ENCODE measurements around the gene ENTHD1.
"Not testable (repeated sequence)": the region's sequence is repeated elsewhere in the genome, so short reads cannot be mapped to it uniquely, and the experiment has no call there.

The ENTHD1 gene

GRCh38 chr22:39906207-39906606 is 12.6 kb upstream of the ENTHD1 start:
- Histone ChIP-seq H3K27me3 (ENCODE audit: control insufficient read depth, insufficient read depth, low read length) (no peaks in the 10 kb centered on the region), H3K4me3 (ENCODE audit: low read length) (no peak overlapping the region), H3K9ac (ENCODE audit: low read length) (no peak overlapping the region), H3K36me3 (ENCODE audit: control insufficient read depth, insufficient read depth, low read length) (no peaks in the 10 kb centered on the region), H3K4me1 (ENCODE audit: control insufficient read depth, insufficient read depth, low read length) (no peaks in the 10 kb centered on the region), H3K9me3 (ENCODE audit: control insufficient read depth, low read length) (no peaks in the 10 kb centered on the region)

- H3K27me3 ChIP-seq (ENCODE audit: control insufficient read depth, insufficient read depth, low read length) = no peaks in the 10 kb centered on the region
- no peaks in the 10 kb centered on the region for H3K36me3 ChIP-seq (ENCODE audit: control insufficient read depth, insufficient read depth, low read length)
- H3K4me3 ChIP-seq (ENCODE audit: low read length) = no peak overlapping the region
- no peaks in the 10 kb centered on the region for H3K9me3 ChIP-seq (ENCODE audit: control insufficient read depth, low read length)
- H3K9ac ChIP-seq (ENCODE audit: low read length) = no peak overlapping the region
- no peaks in the 10 kb centered on the region for H3K4me1 ChIP-seq (ENCODE audit: control insufficient read depth, insufficient read depth, low read length)
Observed at GRCh38 chr22:39905687-39906086, 12.1 kb upstream of the ENTHD1 start.

- H3K36me3 ChIP-seq (ENCODE audit: control insufficient read depth, insufficient read depth, low read length) = no peaks in the 10 kb centered on the region
- no peak overlapping the region for H3K4me3 ChIP-seq (ENCODE audit: low read length)
- no peaks in the 10 kb centered on the region for H3K27me3 ChIP-seq (ENCODE audit: control insufficient read depth, insufficient read depth, low read length)
- no peaks in the 10 kb centered on the region for H3K9me3 ChIP-seq (ENCODE audit: control insufficient read depth, low read length)
- no peak overlapping the region for H3K9ac ChIP-seq (ENCODE audit: low read length)
- H3K4me1 ChIP-seq (ENCODE audit: control insufficient read depth, insufficient read depth, low read length) = no peaks in the 10 kb centered on the region
Observed at GRCh38 chr22:39904862-39905261, 11.3 kb upstream of the ENTHD1 start.

GRCh38 chr22:39904024-39904423 is 10.5 kb upstream of the ENTHD1 start:
- H3K4me1 ChIP-seq (ENCODE audit: control insufficient read depth, insufficient read depth, low read length); H3K27me3 ChIP-seq (ENCODE audit: control insufficient read depth, insufficient read depth, low read length); H3K9me3 ChIP-seq (ENCODE audit: control insufficient read depth, low read length); H3K4me3 ChIP-seq (ENCODE audit: low read length); H3K36me3 ChIP-seq (ENCODE audit: control insufficient read depth, insufficient read depth, low read length); H3K9ac ChIP-seq (ENCODE audit: low read length): not testable (repeated sequence)

GRCh38 chr22:39901565-39902146 is 8.1 kb upstream of the ENTHD1 start:
- Histone ChIP-seq H3K9ac (ENCODE audit: low read length) (no peak overlapping the region), H3K4me3 (ENCODE audit: low read length) (no peak overlapping the region), H3K36me3 (ENCODE audit: control insufficient read depth, insufficient read depth, low read length) (no peaks in the 10 kb centered on the region), H3K4me1 (ENCODE audit: control insufficient read depth, insufficient read depth, low read length) (no peaks in the 10 kb centered on the region), H3K27me3 (ENCODE audit: control insufficient read depth, insufficient read depth, low read length) (no peaks in the 10 kb centered on the region), H3K9me3 (ENCODE audit: control insufficient read depth, low read length) (no peaks in the 10 kb centered on the region)

- no peaks in the 10 kb centered on the region for H3K4me1 ChIP-seq (ENCODE audit: control insufficient read depth, insufficient read depth, low read length)
- no peaks in the 10 kb centered on the region for H3K36me3 ChIP-seq (ENCODE audit: control insufficient read depth, insufficient read depth, low read length)
- no peaks in the 10 kb centered on the region for H3K9me3 ChIP-seq (ENCODE audit: control insufficient read depth, low read length)
- H3K27me3 ChIP-seq (ENCODE audit: control insufficient read depth, insufficient read depth, low read length) = no peaks in the 10 kb centered on the region
- no peak within 1 kb of the TSS for H3K9ac ChIP-seq (ENCODE audit: low read length)
- H3K4me3 ChIP-seq (ENCODE audit: low read length) = no peak within 1 kb of the TSS
Observed at GRCh38 chr22:39900306-39901227, 7.0 kb upstream of the ENTHD1 start, which contains the start of gene GRAP2. TSS of gene GRAP2 (plus strand) at chr22:39901084. CDS start at chr22:39947107, 46,023 bp downstream.

- H3K9me3 ChIP-seq (ENCODE audit: control insufficient read depth, low read length) = no peaks in the 10 kb centered on the region
- no peak overlapping the region for H3K9ac ChIP-seq (ENCODE audit: low read length)
- no peaks in the 10 kb centered on the region for H3K27me3 ChIP-seq (ENCODE audit: control insufficient read depth, insufficient read depth, low read length)
- H3K4me3 ChIP-seq (ENCODE audit: low read length) = no peak overlapping the region
- no peaks in the 10 kb centered on the region for H3K36me3 ChIP-seq (ENCODE audit: control insufficient read depth, insufficient read depth, low read length)
- no peaks in the 10 kb centered on the region for H3K4me1 ChIP-seq (ENCODE audit: control insufficient read depth, insufficient read depth, low read length)
Observed at GRCh38 chr22:39898997-39899396, 5.4 kb upstream of the ENTHD1 start.

- Histone ChIP-seq H3K4me3 (ENCODE audit: low read length) (no peak overlapping the region), H3K9me3 (ENCODE audit: control insufficient read depth, low read length) (no peaks in the 10 kb centered on the region), H3K9ac (ENCODE audit: low read length) (no peak overlapping the region), H3K4me1 (ENCODE audit: control insufficient read depth, insufficient read depth, low read length) (no peaks in the 10 kb centered on the region), H3K36me3 (ENCODE audit: control insufficient read depth, insufficient read depth, low read length) (no peaks in the 10 kb centered on the region), H3K27me3 (ENCODE audit: control insufficient read depth, insufficient read depth, low read length) (no peaks in the 10 kb centered on the region)
Observed at GRCh38 chr22:39897841-39898240, 4.3 kb upstream of the ENTHD1 start.

- Histone ChIP-seq H3K9ac (ENCODE audit: low read length) (no peak overlapping the region), H3K9me3 (ENCODE audit: control insufficient read depth, low read length) (no peaks in the 10 kb centered on the region), H3K36me3 (ENCODE audit: control insufficient read depth, insufficient read depth, low read length) (no peaks in the 10 kb centered on the region), H3K4me3 (ENCODE audit: low read length) (no peak overlapping the region), H3K4me1 (ENCODE audit: control insufficient read depth, insufficient read depth, low read length) (no peaks in the 10 kb centered on the region), H3K27me3 (ENCODE audit: control insufficient read depth, insufficient read depth, low read length) (no peaks in the 10 kb centered on the region)
Observed at GRCh38 chr22:39896313-39896996, 2.9 kb upstream of the ENTHD1 start.

- no peaks in the 10 kb centered on the region for H3K27me3 ChIP-seq (ENCODE audit: control insufficient read depth, insufficient read depth, low read length)
- H3K9me3 ChIP-seq (ENCODE audit: control insufficient read depth, low read length) = no peaks in the 10 kb centered on the region
- H3K9ac ChIP-seq (ENCODE audit: low read length) = no peak overlapping the region
- H3K36me3 ChIP-seq (ENCODE audit: control insufficient read depth, insufficient read depth, low read length) = no peaks in the 10 kb centered on the region
- no peak overlapping the region for H3K4me3 ChIP-seq (ENCODE audit: low read length)
- no peaks in the 10 kb centered on the region for H3K4me1 ChIP-seq (ENCODE audit: control insufficient read depth, insufficient read depth, low read length)
Observed at GRCh38 chr22:39895682-39896081, 2.1 kb upstream of the ENTHD1 start.

GRCh38 chr22:39894554-39895092 is 1.1 kb upstream of the ENTHD1 start:
- H3K4me3 ChIP-seq (ENCODE audit: low read length) = no peak overlapping the region
- H3K4me1 ChIP-seq (ENCODE audit: control insufficient read depth, insufficient read depth, low read length) = no peaks in the 10 kb centered on the region
- no peaks in the 10 kb centered on the region for H3K36me3 ChIP-seq (ENCODE audit: control insufficient read depth, insufficient read depth, low read length)
- H3K9ac ChIP-seq (ENCODE audit: low read length) = no peak overlapping the region
- H3K27me3 ChIP-seq (ENCODE audit: control insufficient read depth, insufficient read depth, low read length) = no peaks in the 10 kb centered on the region
- no peaks in the 10 kb centered on the region for H3K9me3 ChIP-seq (ENCODE audit: control insufficient read depth, low read length)

- not testable (repeated sequence) for H3K27me3 ChIP-seq (ENCODE audit: control insufficient read depth, insufficient read depth, low read length); H3K36me3 ChIP-seq (ENCODE audit: control insufficient read depth, insufficient read depth, low read length); H3K9me3 ChIP-seq (ENCODE audit: control insufficient read depth, low read length); H3K9ac ChIP-seq (ENCODE audit: low read length); H3K4me3 ChIP-seq (ENCODE audit: low read length); H3K4me1 ChIP-seq (ENCODE audit: control insufficient read depth, insufficient read depth, low read length)
Observed at GRCh38 chr22:39889924-39890323, 3.6 kb downstream of the ENTHD1 start.

All from mucosa of stomach (tissue), 1 donor.